HEK293T (cell line): ENCODE data around the gene FZD10.

Source experiments
- BHLHE40 ChIP-seq: fragments of 450-650 bp; IDR thresholded peaks from 2 replicates; pipeline ENCODE4 v1.6.1; 2016; ENCODE audit warnings: mild to moderate bottlenecking, moderate library complexity, borderline replicate concordance
- ELF4 ChIP-seq: fragments of 450-650 bp; IDR thresholded peaks from 2 replicates; pipeline ENCODE4 v1.6.1; 2017; ENCODE audit warnings: antibody characterized with exemption
- FOXK2 ChIP-seq: fragments of 450-650 bp; IDR thresholded peaks from 2 replicates; pipeline ENCODE4 v1.6.1; 2016; ENCODE audit warnings: mild to moderate bottlenecking
- HDGF ChIP-seq: fragments of 450-650 bp; IDR thresholded peaks from 2 replicates; pipeline ENCODE4 v1.6.1; 2017; ENCODE audit warnings: antibody characterized with exemption, borderline replicate concordance
- L3MBTL2 ChIP-seq: fragments of 450-650 bp; conservative IDR thresholded peaks from 2 replicates; pipeline ENCODE4 v1.6.1; 2016; ENCODE audit warnings: mild to moderate bottlenecking
- SP1 ChIP-seq: fragments of 450-650 bp; IDR thresholded peaks from 2 replicates; pipeline ENCODE4 v1.6.1; 2017

DNA sequence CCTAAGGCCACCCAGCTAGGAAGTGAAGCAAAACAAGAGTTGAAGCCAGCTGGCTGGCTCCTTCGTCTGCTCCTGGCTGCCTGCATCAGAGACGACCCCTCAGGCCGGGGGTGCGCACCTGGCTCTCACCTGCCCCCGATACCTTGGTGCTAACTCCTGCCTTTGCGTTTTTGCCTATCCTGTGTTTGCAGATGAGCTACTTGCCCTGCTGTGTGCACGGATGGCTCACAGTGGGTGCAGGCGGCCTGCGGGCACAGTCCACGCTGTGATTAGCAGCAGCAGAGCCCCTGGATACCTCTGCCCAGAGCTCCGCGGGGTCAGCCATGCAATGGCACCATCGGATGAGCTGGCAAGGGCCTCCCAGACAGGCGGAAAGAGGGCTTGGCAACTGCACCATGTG is 31.2 kb upstream of the FZD10 start:
- TF ChIP-seq L3MBTL2 (no peak), ELF4 (no peak), BHLHE40 (no peak), SP1 (no peak), HDGF (no peak), FOXK2 (no peak)
